Dendritic cell treated with granulocyte-macrophage colony-stimulating factor and Interleukin-4, amounts not matched to agents 40 ng/mL and 50 ng/mL, for 4 days (primary cell): ENCODE measurements around the gene CD2BP2.

ENCODE experiments used
- H3K27ac Mint-ChIP-seq: one replicate; pipeline ENCODE4 v1.8.0; 2022; ENCODE audit warnings: mild to moderate bottlenecking, mixed read lengths
- H3K27me3 Mint-ChIP-seq: one replicate; pipeline ENCODE4 v1.8.0; 2022; ENCODE audit warnings: mild to moderate bottlenecking, mixed read lengths
- H3K36me3 Mint-ChIP-seq: one replicate; pipeline ENCODE4 v1.8.0; 2022; ENCODE audit warnings: low read depth, mixed read lengths
- H3K4me1 Mint-ChIP-seq: one replicate; pipeline ENCODE4 v1.8.0; 2022; ENCODE audit warnings: low read depth, mixed read lengths
- H3K4me3 Mint-ChIP-seq: one replicate; pipeline ENCODE4 v1.8.0; 2022; ENCODE audit warnings: mild to moderate bottlenecking, moderate library complexity, mixed read lengths
- H3K9me3 Mint-ChIP-seq: one replicate; pipeline ENCODE4 v1.8.0; 2022; ENCODE audit warnings: mixed read lengths
- intact Hi-C: fragments of 100-400 bp; cut with micrococcal nuclease; formaldehyde crosslinking; loops from one replicate; pipeline ENCODE4 v1.15.0; 2022

CD2BP2 gene

GRCh38 chr16:30372038-30372712 is 17.1 kb upstream of the CD2BP2 start:
- peaks cover 38% of the 10 kb centered on the region for H3K4me1 Mint-ChIP-seq
- intact Hi-C loops = loop anchor here (5.0 kb wide), 1 partner anchor 35 kb away; the partner anchor contains the start of gene ZNF771
- H3K36me3 Mint-ChIP-seq = peaks cover 23% of the 10 kb centered on the region
- peak overlapping the region; percentile 0 for H3K4me3 Mint-ChIP-seq
- no peaks in the 10 kb centered on the region for H3K27me3 Mint-ChIP-seq
- H3K27ac Mint-ChIP-seq = peak overlapping the region; percentile 97
- no peaks in the 10 kb centered on the region for H3K9me3 Mint-ChIP-seq

- Mint-ChIP-seq H3K27me3 (no peaks in the 10 kb centered on the region), H3K36me3 (peaks cover 31% of the 10 kb centered on the region), H3K27ac (peak overlapping the region; percentile 97), H3K4me1 (peaks cover 42% of the 10 kb centered on the region), H3K9me3 (no peaks in the 10 kb centered on the region), H3K4me3 (peak overlapping the region; percentile 79)
- intact Hi-C loops = loop anchor here (2.0 to 5.0 kb wide), 3 partner anchors 17 to 37 kb away; partner anchors contain the start of genes CD2BP2 and ZNF771
These were observed 16.2 kb upstream of the CD2BP2 start for GRCh38 chr16:30371248-30371816.

- peaks cover 42% of the 10 kb centered on the region for H3K4me1 Mint-ChIP-seq
- peak within 1 kb of the TSS; percentile 89 for H3K4me3 Mint-ChIP-seq
- H3K27me3 Mint-ChIP-seq = no peaks in the 10 kb centered on the region
- H3K36me3 Mint-ChIP-seq = peaks cover 38% of the 10 kb centered on the region
- intact Hi-C loops = loop anchor here (1.0 to 5.0 kb wide), 4 partner anchors 8 to 37 kb away; partner anchors contain the start of genes CD2BP2 and ZNF771
- peak within 1 kb of the TSS; percentile 97 for H3K27ac Mint-ChIP-seq
- H3K9me3 Mint-ChIP-seq = no peaks in the 10 kb centered on the region
These were observed 15.5 kb upstream of the CD2BP2 start, which contains the start of gene TBC1D10B for GRCh38 chr16:30370456-30371247. TSS of gene TBC1D10B (minus strand) at chr16:30370494. CDS start at chr16:30370183, 311 bp downstream.

- H3K27me3 Mint-ChIP-seq = no peaks in the 10 kb centered on the region
- H3K4me1 Mint-ChIP-seq = peaks cover 49% of the 10 kb centered on the region
- peaks cover 44% of the 10 kb centered on the region for H3K36me3 Mint-ChIP-seq
- intact Hi-C loops = loop anchor here (1.0 to 5.0 kb wide), 4 partner anchors 8 to 37 kb away; partner anchors contain the start of genes CD2BP2 and ZNF771
- peak overlapping the region; percentile 89 for H3K4me3 Mint-ChIP-seq
- no peaks in the 10 kb centered on the region for H3K9me3 Mint-ChIP-seq
- H3K27ac Mint-ChIP-seq = peak overlapping the region; percentile 97
These were observed 14.9 kb upstream of the CD2BP2 start for GRCh38 chr16:30369938-30370455.

GRCh38 chr16:30369091-30369937 is 14.2 kb upstream of the CD2BP2 start:
- H3K27me3 Mint-ChIP-seq = no peaks in the 10 kb centered on the region
- peaks cover 51% of the 10 kb centered on the region for H3K36me3 Mint-ChIP-seq
- H3K4me1 Mint-ChIP-seq = peaks cover 53% of the 10 kb centered on the region
- H3K4me3 Mint-ChIP-seq = peak overlapping the region; percentile 89
- no peaks in the 10 kb centered on the region for H3K9me3 Mint-ChIP-seq
- intact Hi-C loops = no loop called here
- H3K27ac Mint-ChIP-seq = peak overlapping the region; percentile 81

GRCh38 chr16:30368792-30369090 is 13.6 kb upstream of the CD2BP2 start:
- Mint-ChIP-seq H3K27me3 (no peaks in the 10 kb centered on the region), H3K9me3 (no peaks in the 10 kb centered on the region), H3K27ac (peak overlapping the region; percentile 81), H3K4me3 (peak overlapping the region; percentile 89), H3K4me1 (peaks cover 53% of the 10 kb centered on the region), H3K36me3 (peaks cover 57% of the 10 kb centered on the region)
- intact Hi-C loops = no loop called here

GRCh38 chr16:30368122-30368791 is 13.1 kb upstream of the CD2BP2 start:
- peaks cover 61% of the 10 kb centered on the region for H3K36me3 Mint-ChIP-seq
- intact Hi-C loops = no loop called here
- peaks cover 54% of the 10 kb centered on the region for H3K4me1 Mint-ChIP-seq
- peak overlapping the region; percentile 89 for H3K4me3 Mint-ChIP-seq
- peak overlapping the region; percentile 81 for H3K27ac Mint-ChIP-seq
- H3K9me3 Mint-ChIP-seq = no peaks in the 10 kb centered on the region
- no peaks in the 10 kb centered on the region for H3K27me3 Mint-ChIP-seq

GRCh38 chr16:30367349-30368009 is 12.4 kb upstream of the CD2BP2 start:
- H3K27me3 Mint-ChIP-seq = no peaks in the 10 kb centered on the region
- no peaks in the 10 kb centered on the region for H3K9me3 Mint-ChIP-seq
- peaks cover 59% of the 10 kb centered on the region for H3K4me1 Mint-ChIP-seq
- H3K4me3 Mint-ChIP-seq = peak overlapping the region; percentile 89
- peaks cover 69% of the 10 kb centered on the region for H3K36me3 Mint-ChIP-seq
- intact Hi-C loops = no loop called here
- H3K27ac Mint-ChIP-seq = peak overlapping the region; percentile 81

- H3K4me1 Mint-ChIP-seq = peaks cover 57% of the 10 kb centered on the region
- H3K4me3 Mint-ChIP-seq = peak overlapping the region; percentile 89
- H3K27ac Mint-ChIP-seq = peak overlapping the region; percentile 81
- H3K9me3 Mint-ChIP-seq = no peaks in the 10 kb centered on the region
- H3K36me3 Mint-ChIP-seq = peaks cover 79% of the 10 kb centered on the region
- no peaks in the 10 kb centered on the region for H3K27me3 Mint-ChIP-seq
- intact Hi-C loops = no loop called here
These were observed 11.4 kb upstream of the CD2BP2 start for GRCh38 chr16:30366511-30366910.

- H3K36me3 Mint-ChIP-seq = peaks cover 92% of the 10 kb centered on the region
- no peaks in the 10 kb centered on the region for H3K9me3 Mint-ChIP-seq
- H3K27me3 Mint-ChIP-seq = no peaks in the 10 kb centered on the region
- H3K27ac Mint-ChIP-seq = no peak overlapping the region
- no peak overlapping the region for H3K4me3 Mint-ChIP-seq
- intact Hi-C loops = no loop called here
- peaks cover 61% of the 10 kb centered on the region for H3K4me1 Mint-ChIP-seq
These were observed 10.1 kb upstream of the CD2BP2 start for GRCh38 chr16:30365200-30365599.

- no peaks in the 10 kb centered on the region for H3K27me3 Mint-ChIP-seq
- no peak overlapping the region for H3K4me3 Mint-ChIP-seq
- peaks cover 56% of the 10 kb centered on the region for H3K4me1 Mint-ChIP-seq
- intact Hi-C loops = no loop called here
- H3K9me3 Mint-ChIP-seq = no peaks in the 10 kb centered on the region
- no peak overlapping the region for H3K27ac Mint-ChIP-seq
- peaks cover 99% of the 10 kb centered on the region for H3K36me3 Mint-ChIP-seq
These were observed 6.1 kb upstream of the CD2BP2 start for GRCh38 chr16:30361180-30361579.

GRCh38 chr16:30359871-30360170 is 4.7 kb upstream of the CD2BP2 start:
- no peaks in the 10 kb centered on the region for H3K9me3 Mint-ChIP-seq
- no peaks in the 10 kb centered on the region for H3K27me3 Mint-ChIP-seq
- peaks cover 100% of the 10 kb centered on the region for H3K36me3 Mint-ChIP-seq
- H3K27ac Mint-ChIP-seq = no peak overlapping the region
- intact Hi-C loops = no loop called here
- H3K4me3 Mint-ChIP-seq = no peak overlapping the region
- peaks cover 56% of the 10 kb centered on the region for H3K4me1 Mint-ChIP-seq
